Measurements from ENCODE around the gene AKAP14. TPM values are rescaled to one million over a fixed set of nuclear protein-coding genes. Genes with fewer than 3 reads are reported as not detected.
"Not testable (repeated sequence)": the region's sequence is repeated elsewhere in the genome, so short reads cannot be mapped to it uniquely, and the experiment has no call there.

Gene AKAP14
- total RNA-seq, 4 donors from 2014 or later: not detected

- DNase-seq (ENCODE audit: low spot score in 2 of 2): peak; percentile 58 to 77
- Histone ChIP-seq H3K36me3 (no peaks in the 10 kb centered on the region), H3K4me1 (peaks cover 0 to 15% (median 3%) of the 10 kb centered on the region in 4 donors), H3K9me3 (no peaks in the 10 kb centered on the region), H3K4me3 (peak within 1 kb of the TSS; percentile 46 to 78 (median 62)), H3K27me3 (no peaks in the 10 kb centered on the region), H3K27ac (peak within 1 kb of the TSS; percentile 67 to 91 (median 83))
- peak in 1 of 2 donors; percentile 52 for TF ChIP-seq POLR2A (IDR thresholded peaks at IDR 0.05)
- TF ChIP-seq CTCF (IDR thresholded peaks at IDR 0.05): no peak
- peak; percentile 72 to 87 for TF ChIP-seq EP300 (IDR thresholded peaks at IDR 0.05)
- 0 to 50% methylated on average over 28 to 55 of the region's 59 CpGs for WGBS, 2 donors
Measured at GRCh38 chrX:119943185-119943988, 47.7 kb downstream of the AKAP14 start, which contains the start of gene NKAP. NKAP (minus strand) TSS chrX:119943751; CDS start chrX:119943605, 146 bp downstream.

GRCh38 chrX:119945481-119945880 lies 49.8 kb downstream of the AKAP14 start:
- Histone ChIP-seq H3K9me3 (no peaks in the 10 kb centered on the region), H3K36me3 (no peaks in the 10 kb centered on the region), H3K27ac (no peak overlapping the region), H3K4me1 (peaks cover 0 to 15% (median 3%) of the 10 kb centered on the region in 4 donors), H3K27me3 (no peaks in the 10 kb centered on the region), H3K4me3 (no peak overlapping the region)
- 72% methylated on average over 6 of the region's 6 CpGs for WGBS, 2 donors
- no peak for DNase-seq (ENCODE audit: low spot score in 2 of 2)
- no peak for TF ChIP-seq EP300 (IDR thresholded peaks at IDR 0.05)
- no peak for TF ChIP-seq CTCF (IDR thresholded peaks at IDR 0.05)
- no peak for TF ChIP-seq POLR2A (IDR thresholded peaks at IDR 0.05)

GRCh38 chrX:119948381-119948780 lies 52.7 kb downstream of the AKAP14 start:
- no peaks in the 10 kb centered on the region for H3K27me3 ChIP-seq
- WGBS, 2 donors: 85 to 87% methylated on average over 5 of the region's 5 CpGs
- TF ChIP-seq POLR2A (IDR thresholded peaks at IDR 0.05) (no peak), CTCF (IDR thresholded peaks at IDR 0.05) (no peak)

GRCh38 chrX:119954374-119954773 lies 58.7 kb downstream of the AKAP14 start:
- H3K27ac ChIP-seq: no peak overlapping the region
- H3K27me3 ChIP-seq: no peaks in the 10 kb centered on the region
- no peaks in the 10 kb centered on the region for H3K9me3 ChIP-seq
- no peak for DNase-seq (ENCODE audit: low spot score in 2 of 2)
- TF ChIP-seq CTCF (IDR thresholded peaks at IDR 0.05) (no peak), EP300 (IDR thresholded peaks at IDR 0.05) (no peak), POLR2A (IDR thresholded peaks at IDR 0.05) (no peak)
- H3K36me3 ChIP-seq: no peaks in the 10 kb centered on the region
- H3K4me3 ChIP-seq: no peak overlapping the region
- H3K4me1 ChIP-seq: no peaks in the 10 kb centered on the region
- 65 to 72% methylated on average over 3 of the region's 3 CpGs for WGBS, 2 donors

More at GRCh38 chrX:119948381-119948780, 52.7 kb downstream of the AKAP14 start:
- no peak overlapping the region for H3K27ac ChIP-seq
- no peak for DNase-seq (ENCODE audit: low spot score in 2 of 2)
- H3K9me3 ChIP-seq: no peaks in the 10 kb centered on the region
- H3K4me1 ChIP-seq: no peaks in the 10 kb centered on the region
- H3K36me3 ChIP-seq: no peaks in the 10 kb centered on the region
- H3K4me3 ChIP-seq: no peak overlapping the region

GRCh38 chrX:119955807-119956570 lies 60.3 kb downstream of the AKAP14 start:
- not testable (repeated sequence) for H3K4me1 ChIP-seq; H3K36me3 ChIP-seq; H3K9me3 ChIP-seq; DNase-seq (ENCODE audit: low spot score in 2 of 2); H3K27ac ChIP-seq; H3K4me3 ChIP-seq; H3K27me3 ChIP-seq
- 80 to 84% methylated on average over 16 to 21 of the region's 21 CpGs for WGBS, 2 donors
